ENCODE results near the gene SMIM12. TPM values are rescaled to one million over a fixed set of nuclear protein-coding genes. Genes with fewer than 3 reads are reported as not detected.

The SMIM12 gene
- total RNA-seq, 1 experiment from 2014 or later: 35.8 TPM

DNA sequence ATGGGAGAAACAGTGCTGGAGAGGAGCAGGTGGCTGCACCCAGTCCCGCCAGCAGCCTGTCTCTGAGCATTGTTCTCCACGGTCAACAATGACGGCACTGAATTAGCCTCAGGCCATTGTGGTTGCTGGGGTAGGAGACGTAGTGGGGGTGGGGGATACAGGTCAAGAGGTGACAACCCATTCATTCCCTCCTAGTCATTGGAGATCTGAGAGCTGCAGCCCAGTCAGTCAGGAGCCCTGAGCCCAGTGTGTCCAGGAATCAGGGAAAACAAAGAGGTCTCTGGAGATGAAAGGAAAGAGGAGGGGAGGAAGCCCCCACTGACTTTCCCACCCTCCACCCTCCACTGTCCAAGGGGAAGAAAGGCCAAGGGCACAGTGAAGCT, 15.3 kb downstream of the SMIM12 start:
- Mint-ChIP-seq H3K27me3 (ENCODE audit: unreplicated experiment) (no peaks in the 10 kb centered on the region), H3K27ac (ENCODE audit: unreplicated experiment) (no peak overlapping the region), H3K36me3 (ENCODE audit: insufficient read depth, unreplicated experiment) (no peaks in the 10 kb centered on the region), H3K4me1 (ENCODE audit: low read depth, unreplicated experiment) (peaks cover 8% of the 10 kb centered on the region), H3K9me3 (ENCODE audit: low read depth, unreplicated experiment) (no peaks in the 10 kb centered on the region), H3K4me3 (ENCODE audit: low read depth, unreplicated experiment) (no peak overlapping the region)
- CTCF ChIA-PET: no interaction called here
- no TSS peak for BruUV-seq (replicated peaks)
- DNase-seq: no peak
- intact Hi-C loops (cut with micrococcal nuclease; ENCODE audit: unreplicated experiment): no loop called here
- TF ChIP-seq, protein P1, sequence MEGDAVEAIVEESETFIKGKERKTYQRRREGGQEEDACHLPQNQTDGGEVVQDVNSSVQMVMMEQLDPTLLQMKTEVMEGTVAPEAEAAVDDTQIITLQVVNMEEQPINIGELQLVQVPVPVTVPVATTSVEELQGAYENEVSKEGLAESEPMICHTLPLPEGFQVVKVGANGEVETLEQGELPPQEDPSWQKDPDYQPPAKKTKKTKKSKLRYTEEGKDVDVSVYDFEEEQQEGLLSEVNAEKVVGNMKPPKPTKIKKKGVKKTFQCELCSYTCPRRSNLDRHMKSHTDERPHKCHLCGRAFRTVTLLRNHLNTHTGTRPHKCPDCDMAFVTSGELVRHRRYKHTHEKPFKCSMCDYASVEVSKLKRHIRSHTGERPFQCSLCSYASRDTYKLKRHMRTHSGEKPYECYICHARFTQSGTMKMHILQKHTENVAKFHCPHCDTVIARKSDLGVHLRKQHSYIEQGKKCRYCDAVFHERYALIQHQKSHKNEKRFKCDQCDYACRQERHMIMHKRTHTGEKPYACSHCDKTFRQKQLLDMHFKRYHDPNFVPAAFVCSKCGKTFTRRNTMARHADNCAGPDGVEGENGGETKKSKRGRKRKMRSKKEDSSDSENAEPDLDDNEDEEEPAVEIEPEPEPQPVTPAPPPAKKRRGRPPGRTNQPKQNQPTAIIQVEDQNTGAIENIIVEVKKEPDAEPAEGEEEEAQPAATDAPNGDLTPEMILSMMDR (IDR thresholded peaks at IDR 0.05; ENCODE audit: unreplicated experiment): no peak

DNA sequence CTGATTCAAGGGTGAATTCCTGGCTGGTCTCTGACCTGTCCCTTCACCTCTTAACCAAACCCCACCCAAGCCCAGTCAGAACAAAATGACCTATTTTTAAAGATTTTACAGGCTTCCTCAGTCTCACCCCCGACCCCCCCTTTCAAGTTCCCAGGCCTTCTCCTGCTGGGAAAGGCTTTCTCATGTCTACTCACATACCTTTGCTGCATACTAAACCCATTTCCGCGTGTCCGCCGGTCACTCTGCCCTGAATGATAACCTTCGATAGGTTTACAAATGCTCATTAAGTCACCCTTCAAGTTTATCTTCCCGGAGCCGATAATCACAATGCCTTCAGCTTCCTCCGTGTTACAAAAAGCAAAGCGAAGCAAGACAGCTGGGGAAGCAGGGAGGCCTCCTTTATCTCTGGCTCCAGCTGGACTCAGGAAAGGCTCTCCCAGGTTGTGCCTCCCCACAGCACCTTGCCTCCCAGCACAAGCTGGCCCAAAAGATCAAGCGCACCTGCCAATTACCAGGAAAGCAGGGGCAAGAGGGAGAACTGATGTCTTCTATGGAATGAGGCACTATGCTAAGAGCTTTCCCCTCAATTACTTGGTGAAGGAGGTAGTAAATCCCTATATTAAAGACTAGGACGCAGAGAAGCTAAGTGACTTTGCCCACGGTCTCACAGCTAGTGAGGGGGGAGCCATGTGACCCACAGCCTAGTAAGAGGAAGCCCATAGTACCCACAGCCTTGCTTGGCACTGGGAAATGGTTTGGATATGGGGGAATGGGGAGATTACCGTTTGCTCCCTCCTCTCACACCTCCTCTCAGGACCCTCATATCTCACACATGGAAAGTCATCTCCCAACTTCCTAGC, 15.9 kb downstream of the SMIM12 start:
- H3K4me3 Mint-ChIP-seq (ENCODE audit: low read depth, unreplicated experiment): no peak overlapping the region
- H3K9me3 Mint-ChIP-seq (ENCODE audit: low read depth, unreplicated experiment): no peaks in the 10 kb centered on the region
- no TSS peak for BruUV-seq (replicated peaks)
- no peak overlapping the region for H3K27ac Mint-ChIP-seq (ENCODE audit: unreplicated experiment)
- TF ChIP-seq, protein P1 (IDR thresholded peaks at IDR 0.05; ENCODE audit: unreplicated experiment): no peak
- no peaks in the 10 kb centered on the region for H3K27me3 Mint-ChIP-seq (ENCODE audit: unreplicated experiment)
- intact Hi-C loops (cut with micrococcal nuclease; ENCODE audit: unreplicated experiment): no loop called here
- H3K4me1 Mint-ChIP-seq (ENCODE audit: low read depth, unreplicated experiment): peaks cover 8% of the 10 kb centered on the region
- no peak for DNase-seq
- CTCF ChIA-PET: no interaction called here
- no peaks in the 10 kb centered on the region for H3K36me3 Mint-ChIP-seq (ENCODE audit: insufficient read depth, unreplicated experiment)

DNA sequence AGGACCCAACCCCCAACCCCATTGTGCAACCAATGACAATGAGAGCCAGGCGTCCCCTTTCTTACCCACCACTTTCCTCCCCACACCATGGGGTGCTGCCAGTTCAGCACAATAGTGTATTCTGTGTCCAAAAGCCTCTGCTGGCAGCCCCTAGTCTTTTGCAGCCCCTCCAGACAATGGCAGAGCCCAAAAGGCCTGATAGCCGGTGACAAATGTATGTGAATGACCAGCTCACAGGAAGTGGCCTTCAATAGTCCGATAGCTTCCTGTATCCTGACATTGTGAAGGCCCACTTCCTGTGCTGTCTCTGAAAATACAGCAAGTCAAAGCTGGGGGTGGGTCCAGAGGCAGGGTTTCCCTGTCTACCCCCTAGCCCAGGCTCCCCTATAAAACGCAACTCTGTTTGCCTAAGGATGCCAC, 16.6 kb downstream of the SMIM12 start:
- no peak overlapping the region for H3K4me3 Mint-ChIP-seq (ENCODE audit: low read depth, unreplicated experiment)
- CTCF ChIA-PET: no interaction called here
- no peaks in the 10 kb centered on the region for H3K9me3 Mint-ChIP-seq (ENCODE audit: low read depth, unreplicated experiment)
- H3K4me1 Mint-ChIP-seq (ENCODE audit: low read depth, unreplicated experiment): peaks cover 8% of the 10 kb centered on the region
- BruUV-seq (replicated peaks): no TSS peak
- no peaks in the 10 kb centered on the region for H3K36me3 Mint-ChIP-seq (ENCODE audit: insufficient read depth, unreplicated experiment)
- intact Hi-C loops (cut with micrococcal nuclease; ENCODE audit: unreplicated experiment): no loop called here
- no peak overlapping the region for H3K27ac Mint-ChIP-seq (ENCODE audit: unreplicated experiment)
- TF ChIP-seq, protein P1 (IDR thresholded peaks at IDR 0.05; ENCODE audit: unreplicated experiment): no peak
- H3K27me3 Mint-ChIP-seq (ENCODE audit: unreplicated experiment): no peaks in the 10 kb centered on the region
- no peak for DNase-seq

DNA sequence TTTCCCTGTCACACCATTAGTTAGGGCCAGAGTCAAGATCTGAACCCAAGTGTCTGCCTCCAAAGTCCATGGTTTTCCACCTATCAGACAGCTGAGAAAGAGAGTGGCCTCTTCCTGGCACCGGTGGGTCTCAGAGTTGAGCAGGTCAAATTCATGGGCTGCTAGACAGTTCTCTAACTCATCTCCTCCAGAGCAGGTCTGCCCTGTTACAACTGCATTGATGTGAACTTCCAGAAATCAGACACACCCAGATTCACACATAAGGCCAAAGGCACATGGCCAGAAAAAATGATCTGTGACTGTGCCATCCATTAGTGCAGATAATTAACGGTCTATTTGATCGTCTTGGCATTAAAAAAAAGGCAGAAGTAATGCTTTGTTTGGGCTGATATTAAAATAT, 17.5 kb downstream of the SMIM12 start:
- no peak overlapping the region for H3K4me3 Mint-ChIP-seq (ENCODE audit: low read depth, unreplicated experiment)
- peaks cover 8% of the 10 kb centered on the region for H3K4me1 Mint-ChIP-seq (ENCODE audit: low read depth, unreplicated experiment)
- BruUV-seq (replicated peaks): no TSS peak
- intact Hi-C loops (cut with micrococcal nuclease; ENCODE audit: unreplicated experiment): no loop called here
- no peak overlapping the region for H3K27ac Mint-ChIP-seq (ENCODE audit: unreplicated experiment)
- H3K27me3 Mint-ChIP-seq (ENCODE audit: unreplicated experiment): no peaks in the 10 kb centered on the region
- CTCF ChIA-PET: no interaction called here
- H3K9me3 Mint-ChIP-seq (ENCODE audit: low read depth, unreplicated experiment): no peaks in the 10 kb centered on the region
- no peak for DNase-seq
- no peaks in the 10 kb centered on the region for H3K36me3 Mint-ChIP-seq (ENCODE audit: insufficient read depth, unreplicated experiment)
- TF ChIP-seq, protein P1 (IDR thresholded peaks at IDR 0.05; ENCODE audit: unreplicated experiment): no peak

Measured in Calu3 (cell line).